Astrocyte of the cerebellum (primary cell): ENCODE results near the gene SLC39A1.
A peak's percentile ranks its signal among the peaks of the same experiment; 100 is the strongest.

Source experiments
- DNase-seq: peaks from one replicate; pipeline ENCODE4 v3.0.0-alpha.2; 2011; ENCODE audit warnings: low read depth
- H3K4me3 ChIP-seq: 2 replicates; pipeline ENCODE4 v1.5.1; 2011; ENCODE audit warnings: mild to moderate bottlenecking, low read depth, low read length, moderate library complexity
- CTCF ChIP-seq: IDR thresholded peaks from 2 replicates; pipeline ENCODE4 v1.5.1; 2012; ENCODE audit warnings: low read length, low read depth, moderate library complexity, mild to moderate bottlenecking; ENCODE audit errors: missing control alignments
- in situ Hi-C: cut with HindIII; loops from 2 replicates; pipeline ENCODE4 v1.10.0; 2017; ENCODE audit warnings: low sequenced_read_pairs

Gene SLC39A1

GRCh38 chr1:153973525-153973924 is 10.2 kb upstream of the SLC39A1 start:
- no peak for TF ChIP-seq CTCF
- DNase-seq: no peak
- in situ Hi-C loops: no loop called here
- H3K4me3 ChIP-seq: no peak overlapping the region

- in situ Hi-C loops: no loop called here
Measured at GRCh38 chr1:153973071-153973470, 9.7 kb upstream of the SLC39A1 start.

GRCh38 chr1:153970346-153970745 is 7.0 kb upstream of the SLC39A1 start:
- no peak for DNase-seq
- no peak overlapping the region for H3K4me3 ChIP-seq
- in situ Hi-C loops: no loop called here
- no peak for TF ChIP-seq CTCF

More at GRCh38 chr1:153973071-153973470, 9.7 kb upstream of the SLC39A1 start:
- H3K4me3 ChIP-seq: no peak overlapping the region
- DNase-seq: no peak
- no peak for TF ChIP-seq CTCF

- no peak for TF ChIP-seq CTCF
- no peak for DNase-seq
- in situ Hi-C loops: no loop called here
- H3K4me3 ChIP-seq: peak overlapping the region; percentile 53
Measured at GRCh38 chr1:153968972-153969371, 5.6 kb upstream of the SLC39A1 start.

GRCh38 chr1:153968408-153968807 is 5.1 kb upstream of the SLC39A1 start:
- TF ChIP-seq CTCF: no peak
- in situ Hi-C loops: no loop called here
- no peak for DNase-seq
- peak overlapping the region; percentile 53 for H3K4me3 ChIP-seq

GRCh38 chr1:153968000-153968363 is 4.6 kb upstream of the SLC39A1 start:
- in situ Hi-C loops: no loop called here
- DNase-seq: no peak
- H3K4me3 ChIP-seq: peak overlapping the region; percentile 53
- no peak for TF ChIP-seq CTCF
